ENCODE data around the gene TSTD2. TPM values are rescaled to one million over a fixed set of nuclear protein-coding genes. Genes with fewer than 3 reads are reported as not detected.

Gene TSTD2
- total RNA-seq, 1 donor from 2014 or later: 17.5 TPM

- Mint-ChIP-seq H3K27me3 (ENCODE audit: unreplicated experiment) (no peaks in the 10 kb centered on the region), H3K9me3 (ENCODE audit: unreplicated experiment) (no peaks in the 10 kb centered on the region), H3K4me3 (ENCODE audit: unreplicated experiment) (no peak overlapping the region), H3K4me1 (ENCODE audit: unreplicated experiment) (peaks cover 2% of the 10 kb centered on the region), H3K27ac (ENCODE audit: unreplicated experiment) (no peak overlapping the region), H3K36me3 (ENCODE audit: low read depth, unreplicated experiment) (peaks cover 18% of the 10 kb centered on the region)
- DNase-seq (ENCODE audit: low spot score): no peak
- no peak for TF ChIP-seq CTCF (IDR thresholded peaks at IDR 0.05; ENCODE audit: unreplicated experiment)
These were observed 32.5 kb downstream of the TSTD2 start for GRCh38 chr9:97600531-97601227.

GRCh38 chr9:97599314-97599846 lies 33.8 kb downstream of the TSTD2 start:
- no peak for TF ChIP-seq CTCF (IDR thresholded peaks at IDR 0.05; ENCODE audit: unreplicated experiment)
- H3K36me3 Mint-ChIP-seq (ENCODE audit: low read depth, unreplicated experiment): peaks cover 14% of the 10 kb centered on the region

GRCh38 chr9:97598461-97599288 lies 34.5 kb downstream of the TSTD2 start:
- Mint-ChIP-seq H3K4me3 (ENCODE audit: unreplicated experiment) (no peak overlapping the region), H3K27me3 (ENCODE audit: unreplicated experiment) (no peaks in the 10 kb centered on the region), H3K27ac (ENCODE audit: unreplicated experiment) (no peak overlapping the region), H3K36me3 (ENCODE audit: low read depth, unreplicated experiment) (peaks cover 14% of the 10 kb centered on the region), H3K9me3 (ENCODE audit: unreplicated experiment) (no peaks in the 10 kb centered on the region), H3K4me1 (ENCODE audit: unreplicated experiment) (peaks cover 2% of the 10 kb centered on the region)
- TF ChIP-seq CTCF (IDR thresholded peaks at IDR 0.05; ENCODE audit: unreplicated experiment): peak; percentile 58
- DNase-seq (ENCODE audit: low spot score): peak; percentile 81

More at GRCh38 chr9:97599314-97599846, 33.8 kb downstream of the TSTD2 start:
- Mint-ChIP-seq H3K4me1 (ENCODE audit: unreplicated experiment) (peaks cover 2% of the 10 kb centered on the region), H3K9me3 (ENCODE audit: unreplicated experiment) (no peaks in the 10 kb centered on the region), H3K27ac (ENCODE audit: unreplicated experiment) (no peak overlapping the region), H3K4me3 (ENCODE audit: unreplicated experiment) (no peak overlapping the region), H3K27me3 (ENCODE audit: unreplicated experiment) (no peaks in the 10 kb centered on the region)
- DNase-seq (ENCODE audit: low spot score): no peak

- Mint-ChIP-seq H3K4me1 (ENCODE audit: unreplicated experiment) (peaks cover 8% of the 10 kb centered on the region), H3K4me3 (ENCODE audit: unreplicated experiment) (no peak overlapping the region), H3K27ac (ENCODE audit: unreplicated experiment) (no peak overlapping the region), H3K27me3 (ENCODE audit: unreplicated experiment) (no peaks in the 10 kb centered on the region), H3K9me3 (ENCODE audit: unreplicated experiment) (no peaks in the 10 kb centered on the region), H3K36me3 (ENCODE audit: low read depth, unreplicated experiment) (peaks cover 9% of the 10 kb centered on the region)
- DNase-seq (ENCODE audit: low spot score): no peak
- no peak for TF ChIP-seq CTCF (IDR thresholded peaks at IDR 0.05; ENCODE audit: unreplicated experiment)
These were observed 36.3 kb downstream of the TSTD2 start for GRCh38 chr9:97596906-97597305.
